ENCODE measurements around the gene PLCB4.
A peak's percentile ranks its signal among the peaks of the same experiment; 100 is the strongest.

The PLCB4 gene

DNA sequence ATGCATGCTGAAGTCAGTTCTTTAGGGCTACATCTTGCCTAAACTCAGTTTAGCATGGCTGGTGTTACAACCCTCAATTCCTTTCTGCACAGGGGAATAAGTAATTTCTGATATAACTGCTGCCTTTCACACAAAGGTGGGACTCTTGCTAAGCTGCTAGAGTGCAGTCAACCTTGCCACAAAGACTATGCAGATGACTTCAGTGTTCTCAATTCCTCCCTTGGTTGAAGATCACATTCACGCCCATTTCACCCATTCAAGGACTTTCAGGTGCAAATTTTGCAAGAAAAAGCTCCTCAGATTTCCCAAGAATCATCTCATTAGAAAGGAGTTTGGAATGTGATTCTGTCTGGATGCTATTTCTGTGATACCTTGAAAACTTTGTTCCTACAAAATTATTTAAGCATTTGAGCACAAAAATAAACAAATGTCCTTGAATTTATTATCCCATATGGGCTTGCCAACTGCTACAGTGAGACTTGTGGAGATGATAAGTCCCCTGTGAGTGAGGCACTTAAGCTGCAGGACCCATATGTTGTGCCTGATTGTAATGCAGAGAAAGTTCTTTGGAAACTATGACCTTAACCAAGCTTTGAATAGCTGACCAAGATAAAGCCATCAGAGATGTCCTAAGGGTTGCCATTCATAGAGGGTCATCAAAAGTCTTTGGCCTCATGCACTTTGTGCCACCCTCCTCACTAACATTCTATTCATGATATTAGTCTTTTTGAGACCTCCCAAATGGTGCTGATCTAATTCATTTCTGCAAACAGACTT lies 111.8 kb downstream of the PLCB4 start:
- H3K4me3 ChIP-seq (ENCODE audit: low read depth, low read length): no peak overlapping the region
- in situ Hi-C loops (cut with HindIII; ENCODE audit: low pct_ligation_motif_present, low sequenced_read_pairs): no loop called here
- no peak for DNase-seq
- H3K27ac ChIP-seq: no peak overlapping the region
- no peak for TF ChIP-seq CTCF (IDR thresholded peaks at IDR 0.05; ENCODE audit: low read depth, low read length, missing control alignments)
- H3K27me3 ChIP-seq (replicated peaks): no peaks in the 10 kb centered on the region
- no peaks in the 10 kb centered on the region for H3K36me3 ChIP-seq (replicated peaks)

GRCh38 chr20:9185511-9185910 lies 116.6 kb downstream of the PLCB4 start:
- no peaks in the 10 kb centered on the region for H3K36me3 ChIP-seq (replicated peaks)
- H3K4me3 ChIP-seq (ENCODE audit: low read depth, low read length): no peak overlapping the region
- H3K27ac ChIP-seq: no peak overlapping the region
- H3K27me3 ChIP-seq (replicated peaks): no peaks in the 10 kb centered on the region
- TF ChIP-seq CTCF (IDR thresholded peaks at IDR 0.05; ENCODE audit: low read depth, low read length, missing control alignments): no peak
- peak; percentile 62 for DNase-seq
- in situ Hi-C loops (cut with HindIII; ENCODE audit: low pct_ligation_motif_present, low sequenced_read_pairs): no loop called here

DNA sequence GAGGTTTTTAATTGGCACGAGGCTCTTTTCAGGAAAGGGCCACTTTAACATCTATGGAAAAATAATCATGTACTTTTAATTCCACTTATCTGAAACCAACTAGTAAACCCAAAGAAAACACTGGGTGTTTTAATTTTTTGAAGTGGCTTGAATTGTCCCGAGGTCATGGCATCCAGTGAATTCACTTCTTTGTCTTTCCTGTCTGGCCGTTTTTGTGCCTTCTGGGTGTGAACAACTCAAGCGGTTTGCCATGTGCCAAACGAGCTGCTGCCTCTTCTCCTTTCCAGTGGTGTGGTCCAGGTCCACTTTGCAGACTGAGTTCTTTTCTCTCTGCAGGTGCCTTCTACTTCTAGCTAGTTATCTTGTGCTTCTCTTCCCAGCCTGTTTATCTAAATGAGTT lies 117.5 kb downstream of the PLCB4 start:
- DNase-seq: no peak

DNA sequence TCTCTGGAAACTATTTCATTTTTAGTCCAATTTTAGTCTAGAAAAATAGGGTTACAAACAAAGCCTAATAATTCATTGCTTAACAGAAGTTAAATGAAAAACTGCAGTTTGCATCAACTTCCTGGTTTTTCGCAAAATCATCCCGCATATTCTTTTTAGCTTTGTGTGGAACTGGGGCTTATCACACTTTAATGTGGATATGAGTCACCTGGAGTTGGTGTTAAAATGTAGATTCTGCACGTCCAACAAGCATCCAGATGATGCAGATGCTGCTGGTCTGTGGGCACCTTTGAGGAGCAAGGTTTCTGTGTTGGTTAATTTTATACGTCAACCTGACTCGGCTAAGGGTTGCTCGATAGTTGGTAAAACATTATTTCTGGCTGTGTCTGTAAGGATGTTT lies 126.1 kb downstream of the PLCB4 start:
- Histone ChIP-seq H3K27ac (no peak overlapping the region), H3K4me3 (ENCODE audit: low read depth, low read length) (no peak overlapping the region), H3K27me3 (replicated peaks) (no peaks in the 10 kb centered on the region), H3K36me3 (replicated peaks) (no peaks in the 10 kb centered on the region)
- DNase-seq: no peak
- TF ChIP-seq CTCF (IDR thresholded peaks at IDR 0.05; ENCODE audit: low read depth, low read length, missing control alignments): no peak
- in situ Hi-C loops (cut with HindIII; ENCODE audit: low pct_ligation_motif_present, low sequenced_read_pairs): no loop called here

More for the DNA sequence above, 117.5 kb downstream of the PLCB4 start:
- no peak overlapping the region for H3K4me3 ChIP-seq (ENCODE audit: low read depth, low read length)
- H3K27ac ChIP-seq: no peak overlapping the region
- no peaks in the 10 kb centered on the region for H3K27me3 ChIP-seq (replicated peaks)
- TF ChIP-seq CTCF (IDR thresholded peaks at IDR 0.05; ENCODE audit: low read depth, low read length, missing control alignments): no peak
- no peaks in the 10 kb centered on the region for H3K36me3 ChIP-seq (replicated peaks)
- in situ Hi-C loops (cut with HindIII; ENCODE audit: low pct_ligation_motif_present, low sequenced_read_pairs): no loop called here

- TF ChIP-seq CTCF (IDR thresholded peaks at IDR 0.05; ENCODE audit: low read depth, low read length, missing control alignments): no peak
- Histone ChIP-seq H3K27me3 (replicated peaks) (no peaks in the 10 kb centered on the region), H3K4me3 (ENCODE audit: low read depth, low read length) (no peak overlapping the region), H3K27ac (no peak overlapping the region), H3K36me3 (replicated peaks) (no peaks in the 10 kb centered on the region)
- DNase-seq: no peak
- in situ Hi-C loops (cut with HindIII; ENCODE audit: low pct_ligation_motif_present, low sequenced_read_pairs): no loop called here
Observed at GRCh38 chr20:9196110-9196509, 127.2 kb downstream of the PLCB4 start.

- Histone ChIP-seq H3K36me3 (replicated peaks) (no peaks in the 10 kb centered on the region), H3K27ac (no peak overlapping the region), H3K27me3 (replicated peaks) (no peaks in the 10 kb centered on the region), H3K4me3 (ENCODE audit: low read depth, low read length) (no peak overlapping the region)
- in situ Hi-C loops (cut with HindIII; ENCODE audit: low pct_ligation_motif_present, low sequenced_read_pairs): no loop called here
- DNase-seq: no peak
- no peak for TF ChIP-seq CTCF (IDR thresholded peaks at IDR 0.05; ENCODE audit: low read depth, low read length, missing control alignments)
Observed at GRCh38 chr20:9198460-9198859, 129.6 kb downstream of the PLCB4 start.
